Thymus (tissue), 11 donors: ENCODE results near the gene RAD51B. TPM values are rescaled to one million over a fixed set of nuclear protein-coding genes. Genes with fewer than 3 reads are reported as not detected.

Experiments used
- DNase-seq, 9 donors: peaks; one replicate each; pipeline ENCODE4 v3.0.0-alpha.2; 2013; ENCODE audit warnings: low spot score in 9 of 9, low read depth in 6 of 9, missing footprints in 1 of 9
- H3K27ac ChIP-seq, 2 donors: one replicate each; pipeline ENCODE4 v1.5.1; 2013; ENCODE audit warnings: control low read depth in 1 of 2, low read depth in 1 of 2, low read length in 1 of 2, mild to moderate bottlenecking in 1 of 2, moderate library complexity in 1 of 2
- H3K27me3 ChIP-seq, 2 donors: one replicate each; pipeline ENCODE4 v1.5.1; 2013; ENCODE audit warnings: low read length in 1 of 2; ENCODE audit not compliant: control insufficient read depth in 2 of 2, insufficient read depth in 1 of 2
- H3K36me3 ChIP-seq, 2 donors: one replicate each; pipeline ENCODE4 v1.5.1; 2013; ENCODE audit warnings: low read length in 1 of 2, mild to moderate bottlenecking in 1 of 2, moderate library complexity in 1 of 2; ENCODE audit not compliant: control insufficient read depth in 2 of 2, insufficient read depth in 2 of 2
- H3K4me1 ChIP-seq, 2 donors: one replicate each; pipeline ENCODE4 v1.5.1; 2013; ENCODE audit warnings: low read length in 2 of 2; ENCODE audit not compliant: control insufficient read depth in 2 of 2, insufficient read depth in 2 of 2
- H3K4me3 ChIP-seq, 2 donors: one replicate each; pipeline ENCODE4 v1.5.1; 2013; ENCODE audit warnings: low read length in 2 of 2, control low read depth in 1 of 2, mild to moderate bottlenecking in 1 of 2
- H3K9me3 ChIP-seq, 2 donors: one replicate each; pipeline ENCODE4 v1.5.1; 2013; ENCODE audit warnings: low read length in 1 of 2, mild to moderate bottlenecking in 1 of 2; ENCODE audit not compliant: control insufficient read depth in 2 of 2, insufficient read depth in 1 of 2
- WGBS: extraction: QIAGEN DNeasy Blood & Tissue Kit; methylation state at CpG from one replicate; pipeline ENCODE4 v1.1.7; 2013; 5-methylcytosine and 5-hydroxymethylcytosine counted together
- polyA plus RNA-seq: library from polyadenylated mRNA; stranded (reverse); fragments of 200-250 nt; gene quantifications from one replicate; pipeline ENCODE4 v1.2.3, GENCODE V29; 2013
- total RNA-seq: library from RNA; stranded (reverse); fragments of 120-200 nt; gene quantifications from one replicate; pipeline ENCODE4 v1.2.4, GENCODE V29; 2013
- donor health status: healthy.

Gene RAD51B
- total and polyA plus RNA-seq, 2 donors: 7.8 to 17.8 TPM

DNA sequence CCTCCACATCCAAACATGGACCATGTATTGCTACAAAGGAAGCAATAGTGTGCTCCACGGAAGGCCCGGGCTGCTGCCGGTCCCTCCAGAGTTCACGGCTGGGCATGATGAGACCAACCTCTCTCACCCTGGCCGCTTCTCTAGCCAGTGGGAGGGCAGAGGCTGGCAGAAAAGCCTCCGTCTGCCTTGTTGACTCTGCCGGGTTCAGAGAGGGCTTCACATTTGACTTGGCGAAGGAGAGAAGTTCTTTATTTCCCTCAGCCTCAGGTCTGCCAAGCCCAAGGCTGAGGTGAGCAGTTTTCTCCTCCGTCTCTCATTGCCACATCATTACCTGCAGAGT lies 743.3 kb downstream of the RAD51B start:
- Histone ChIP-seq H3K27me3 (no peaks in the 10 kb centered on the region), H3K27ac (peak overlapping the region; percentile 70 to 80), H3K4me3 (no peak overlapping the region), H3K9me3 (peaks cover 1 to 6% of the 10 kb centered on the region in 2 donors), H3K4me1 (peaks cover 38 to 62% of the 10 kb centered on the region in 2 donors), H3K36me3 (no peaks in the 10 kb centered on the region)
- DNase-seq: no peak
- WGBS: 94% methylated on average over 9 of the region's 9 CpGs

DNA sequence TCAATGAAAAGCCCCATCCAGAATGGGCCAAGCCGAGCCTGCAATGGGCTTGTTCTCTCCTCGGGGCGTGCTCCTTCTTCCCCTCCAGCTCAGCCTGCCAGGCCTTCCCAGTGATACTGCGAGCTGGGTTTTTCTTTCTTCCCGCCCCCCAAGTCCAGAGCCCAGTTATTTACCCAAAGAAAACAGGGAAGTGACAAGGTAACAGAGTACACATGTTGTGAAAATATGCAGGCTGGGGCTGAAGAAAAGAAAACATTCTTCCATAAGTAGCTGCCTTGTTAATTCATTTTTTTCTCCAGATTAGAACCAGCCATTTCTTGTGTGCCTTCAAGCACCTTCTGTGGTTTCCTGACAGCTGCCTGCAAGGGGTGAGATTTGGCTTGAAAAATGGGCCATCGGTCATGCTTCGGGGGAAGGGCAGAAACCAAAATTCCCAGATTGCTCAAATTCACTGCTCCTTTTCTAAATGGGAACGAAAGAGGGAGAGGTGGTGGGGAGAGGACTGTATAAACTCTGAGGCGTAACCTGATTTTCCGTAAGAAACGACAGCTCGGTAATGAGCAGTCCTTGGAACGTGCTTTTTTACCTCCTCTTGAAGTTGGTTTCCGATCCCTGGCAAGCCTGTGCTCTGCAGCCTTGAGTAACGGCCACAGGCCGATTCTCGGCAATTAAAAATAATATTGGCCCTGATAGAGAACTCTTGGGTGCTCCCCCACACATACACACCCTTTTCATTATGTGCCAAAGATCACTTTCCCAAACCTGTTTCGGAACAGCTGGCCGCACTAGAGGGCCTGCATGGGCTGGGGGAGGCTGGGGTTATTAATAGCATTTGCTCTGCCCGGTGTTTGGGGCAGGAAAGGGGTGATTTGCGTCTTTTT lies 743.9 kb downstream of the RAD51B start:
- no peak overlapping the region for H3K4me3 ChIP-seq
- 38% methylated on average over 21 of the region's 21 CpGs for WGBS
- peaks cover 38 to 59% of the 10 kb centered on the region in 2 donors for H3K4me1 ChIP-seq
- peaks cover 0 to 1% of the 10 kb centered on the region in 2 donors for H3K9me3 ChIP-seq
- DNase-seq: peak in 3 of 9 donors; percentile 38 to 67 (median 42)
- H3K27me3 ChIP-seq: no peaks in the 10 kb centered on the region
- no peaks in the 10 kb centered on the region for H3K36me3 ChIP-seq
- H3K27ac ChIP-seq: peak overlapping the region; percentile 70 to 83

DNA sequence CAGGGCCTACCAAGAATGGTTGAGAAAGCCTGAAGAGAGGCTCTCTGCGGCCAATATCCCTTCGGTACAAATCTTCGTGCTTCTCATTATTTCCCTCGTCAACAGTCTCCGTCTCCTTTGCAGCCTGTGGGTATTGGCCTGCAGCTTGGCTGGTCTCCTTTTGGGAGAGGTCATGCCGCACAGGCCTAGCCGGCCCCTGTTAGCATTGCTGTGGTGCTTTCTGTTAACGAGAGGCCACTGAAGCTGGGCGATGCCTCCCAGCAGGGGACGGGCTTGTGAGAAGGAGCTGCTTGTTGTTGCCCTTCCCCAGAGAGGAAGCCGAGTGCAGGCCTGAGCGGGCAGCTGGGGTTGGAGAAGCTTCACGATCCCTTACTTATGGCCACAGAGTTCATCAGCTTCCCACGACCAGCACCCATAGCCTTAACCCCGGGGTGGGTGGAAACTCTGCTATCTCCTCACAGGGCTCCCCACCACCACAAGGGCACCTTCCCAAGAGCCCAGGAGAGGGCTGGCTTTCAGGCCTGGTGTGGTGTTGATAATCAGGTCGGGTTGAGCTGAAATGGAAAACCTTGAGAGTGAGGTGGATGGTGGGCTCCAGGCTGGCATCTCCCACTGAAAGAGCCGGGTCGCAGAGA lies 744.7 kb downstream of the RAD51B start:
- WGBS: 89% methylated on average over 18 of the region's 18 CpGs
- DNase-seq: no peak
- H3K4me3 ChIP-seq: no peak overlapping the region
- H3K4me1 ChIP-seq: peaks cover 38 to 62% of the 10 kb centered on the region in 2 donors
- peak overlapping the region; percentile 64 to 83 for H3K27ac ChIP-seq
- no peaks in the 10 kb centered on the region for H3K27me3 ChIP-seq
- peaks cover 0 to 1% of the 10 kb centered on the region in 2 donors for H3K9me3 ChIP-seq
- no peaks in the 10 kb centered on the region for H3K36me3 ChIP-seq

DNA sequence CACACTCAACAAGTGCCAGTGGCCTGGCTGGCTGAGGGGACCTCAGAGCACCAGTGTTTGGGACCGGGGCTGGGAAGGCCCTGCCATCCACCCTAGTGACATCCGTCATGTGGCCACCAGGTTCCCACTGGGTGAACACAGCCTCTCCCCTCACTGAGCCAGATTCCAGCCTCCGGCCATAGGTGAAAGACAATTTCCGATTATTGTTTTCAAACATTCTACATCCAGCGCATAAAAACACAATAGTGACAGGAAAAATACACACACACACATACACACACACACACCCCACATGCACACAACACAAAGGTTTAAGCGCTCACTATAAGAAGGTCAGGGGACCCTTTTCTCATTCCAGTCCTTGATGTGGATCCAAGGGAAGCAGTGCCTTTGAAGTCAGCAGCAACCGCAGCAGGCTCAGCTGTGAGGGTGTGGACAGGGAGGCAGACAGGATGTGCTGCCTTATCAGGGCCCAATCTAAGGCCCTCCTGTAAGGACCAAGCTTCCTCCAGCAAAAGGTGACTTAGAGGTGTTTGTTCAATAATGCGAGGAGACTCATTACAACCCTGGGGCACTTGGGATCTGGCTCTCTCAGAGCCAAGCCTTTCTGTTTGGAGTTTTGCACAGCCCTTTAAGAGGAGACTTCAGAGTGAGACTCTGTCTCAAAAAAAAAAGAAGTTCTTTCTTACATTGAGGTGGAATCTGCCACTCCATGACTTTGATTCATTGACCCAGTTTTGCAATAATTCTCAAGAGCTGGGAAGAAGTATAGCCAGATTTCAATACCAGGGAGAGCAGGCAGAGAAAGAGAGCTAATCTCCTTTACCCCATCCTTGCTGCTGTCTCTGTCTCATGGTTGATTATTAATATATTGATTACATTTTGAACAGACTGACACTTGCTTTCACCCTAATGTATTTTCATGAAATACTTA lies 745.5 kb downstream of the RAD51B start:
- H3K4me3 ChIP-seq: no peak overlapping the region
- H3K9me3 ChIP-seq: peaks cover 0 to 1% of the 10 kb centered on the region in 2 donors
- peak in 5 of 9 donors; percentile 27 to 70 (median 53) for DNase-seq
- H3K27me3 ChIP-seq: no peaks in the 10 kb centered on the region
- WGBS: 69% methylated on average over 8 of the region's 8 CpGs
- H3K4me1 ChIP-seq: peaks cover 38 to 69% of the 10 kb centered on the region in 2 donors
- H3K27ac ChIP-seq: peak overlapping the region; percentile 64 to 83
- H3K36me3 ChIP-seq: no peaks in the 10 kb centered on the region

DNA sequence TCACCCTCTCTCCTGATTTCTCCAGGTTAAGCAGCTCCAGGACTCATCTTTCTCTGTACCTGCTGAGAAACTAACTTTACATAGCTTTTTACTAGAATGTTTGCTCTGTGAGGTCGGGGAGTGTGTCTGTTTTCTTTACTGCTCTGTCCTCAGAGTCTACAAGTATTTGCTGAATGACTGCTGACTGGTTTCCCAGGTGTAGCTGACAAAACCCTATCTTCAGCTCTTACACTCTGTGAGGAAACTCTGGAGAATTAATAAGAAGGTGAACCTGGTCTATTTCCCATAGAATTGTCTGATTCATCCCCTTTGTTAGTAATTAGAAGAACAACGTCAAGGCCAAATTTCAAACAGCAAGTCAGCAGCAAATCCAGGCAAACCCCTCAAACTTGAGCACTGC lies 746.5 kb downstream of the RAD51B start:
- Histone ChIP-seq H3K4me3 (no peak overlapping the region), H3K4me1 (peaks cover 38 to 70% of the 10 kb centered on the region in 2 donors), H3K36me3 (no peaks in the 10 kb centered on the region), H3K9me3 (peaks cover 0 to 1% of the 10 kb centered on the region in 2 donors), H3K27me3 (no peaks in the 10 kb centered on the region), H3K27ac (peak overlapping the region; percentile 19 to 25)
- WGBS: 92% methylated on average over 2 of the region's 2 CpGs
- DNase-seq: no peak

DNA sequence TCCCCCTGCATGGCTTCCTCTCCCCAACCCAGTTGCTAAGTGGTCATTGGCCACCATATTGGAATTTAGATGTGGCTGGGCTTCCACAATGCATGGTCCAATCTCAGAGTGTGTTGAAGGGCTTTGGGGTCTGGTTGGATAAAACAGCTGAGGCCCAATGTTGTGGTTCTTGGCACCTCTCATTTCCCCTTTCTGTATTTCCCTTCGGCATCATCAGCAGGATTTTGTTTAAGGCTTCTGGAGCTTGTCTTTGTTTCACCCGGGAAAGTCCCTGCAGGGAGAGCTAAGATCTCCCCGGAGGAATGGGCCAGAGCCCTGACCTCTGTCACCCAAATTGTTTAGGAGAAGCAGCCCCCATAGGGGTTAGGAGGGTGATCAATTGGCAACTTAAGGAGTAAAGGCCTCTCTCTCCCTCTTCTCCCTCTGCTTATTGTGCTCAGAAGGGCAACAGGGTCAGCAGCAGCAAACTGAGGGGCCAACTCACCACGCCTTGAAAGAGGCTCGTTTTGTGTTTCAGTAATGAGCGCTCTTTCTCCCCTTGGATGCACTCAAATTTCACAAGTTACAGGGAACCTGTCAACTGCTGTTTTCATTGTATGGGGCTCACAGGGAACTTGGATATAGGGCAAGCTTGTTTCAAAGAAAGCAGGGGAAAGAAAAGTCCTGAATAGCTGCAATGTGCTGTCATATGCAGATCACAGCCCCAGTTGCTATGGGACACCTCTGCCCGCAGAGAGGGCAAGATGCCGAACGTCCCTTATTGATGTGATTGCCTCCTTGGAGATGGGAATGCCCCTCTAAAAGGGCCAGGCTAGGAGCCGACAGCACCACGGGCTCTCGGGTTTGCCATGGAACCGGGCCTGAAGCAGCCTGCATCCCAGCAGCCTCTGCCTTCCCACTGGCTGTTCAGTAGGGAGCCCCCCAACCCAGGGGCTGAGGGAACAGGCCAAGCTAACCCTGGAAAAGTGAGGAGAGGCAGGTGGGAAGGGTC lies 749.6 kb downstream of the RAD51B start:
- no peaks in the 10 kb centered on the region for H3K27me3 ChIP-seq
- peaks cover 0 to 1% of the 10 kb centered on the region in 2 donors for H3K9me3 ChIP-seq
- WGBS: 92% methylated on average over 13 of the region's 13 CpGs
- H3K27ac ChIP-seq: peak overlapping the region; percentile 58 to 83
- no peak for DNase-seq
- H3K4me1 ChIP-seq: peaks cover 14 to 45% of the 10 kb centered on the region in 2 donors
- H3K36me3 ChIP-seq: no peaks in the 10 kb centered on the region
- H3K4me3 ChIP-seq: no peak overlapping the region

DNA sequence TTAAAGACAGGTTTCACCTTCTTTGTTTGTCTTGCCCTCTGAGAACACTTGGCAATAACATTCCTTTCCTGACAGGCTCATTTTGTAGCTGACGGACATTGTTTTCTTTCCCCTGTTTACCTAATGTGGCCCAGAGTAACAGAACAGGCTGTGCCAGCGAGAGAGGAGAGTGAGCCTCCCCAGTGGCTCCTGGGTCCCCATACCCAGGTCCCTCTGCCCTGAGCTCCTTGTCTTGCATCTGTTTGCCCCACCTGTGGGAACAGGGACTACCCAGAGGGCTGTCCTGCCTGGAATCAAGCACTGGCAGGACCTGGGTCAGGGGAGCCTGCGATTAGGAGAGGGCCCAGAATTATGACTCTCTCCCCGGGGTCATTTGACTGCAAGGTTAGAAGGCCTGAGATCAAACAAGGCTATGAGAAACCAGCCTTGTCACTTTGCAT lies 750.4 kb downstream of the RAD51B start:
- Histone ChIP-seq H3K27me3 (no peaks in the 10 kb centered on the region), H3K36me3 (no peaks in the 10 kb centered on the region), H3K9me3 (no peaks in the 10 kb centered on the region), H3K4me3 (no peak overlapping the region), H3K4me1 (peaks cover 6 to 37% of the 10 kb centered on the region in 2 donors), H3K27ac (peak overlapping the region; percentile 53 to 83)
- no peak for DNase-seq
- 93% methylated on average over 4 of the region's 4 CpGs for WGBS

DNA sequence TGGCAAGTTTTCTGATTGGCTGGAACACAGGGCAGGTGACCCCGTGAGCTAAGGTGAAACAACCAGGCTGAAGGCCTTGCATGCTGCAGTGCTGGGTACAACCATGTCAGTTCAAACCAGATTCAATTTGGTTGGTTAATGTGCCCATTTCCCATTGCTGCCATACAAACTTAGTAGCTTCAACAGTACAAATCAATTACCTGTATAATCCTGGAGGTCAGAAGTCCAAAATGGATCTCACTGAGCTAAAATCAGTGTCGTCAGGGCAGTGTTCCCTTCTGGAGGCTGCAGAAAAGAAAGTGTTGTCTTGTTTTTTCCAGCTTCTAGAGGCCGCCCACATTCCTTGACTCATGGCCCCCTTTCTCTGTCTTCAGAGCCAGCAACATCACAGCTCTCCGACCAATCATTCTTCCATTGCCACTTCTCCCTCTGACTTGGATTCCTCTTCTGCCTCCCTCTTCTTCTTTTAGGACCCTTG lies 751.6 kb downstream of the RAD51B start:
- H3K4me3 ChIP-seq: no peak overlapping the region
- no peaks in the 10 kb centered on the region for H3K9me3 ChIP-seq
- H3K4me1 ChIP-seq: peaks cover 0 to 29% of the 10 kb centered on the region in 2 donors
- no peak overlapping the region for H3K27ac ChIP-seq
- H3K36me3 ChIP-seq: no peaks in the 10 kb centered on the region
- no peaks in the 10 kb centered on the region for H3K27me3 ChIP-seq
- no peak for DNase-seq
- 99% methylated on average over 4 of the region's 4 CpGs for WGBS
